Measurements from ENCODE around the gene SPATA46. TPM values are rescaled to one million over a fixed set of nuclear protein-coding genes. Genes with fewer than 3 reads are reported as not detected.

SPATA46 gene
- total RNA-seq, 1 donor from 2014 or later = not detected

GRCh38 chr1:162336621-162337285, 39.9 kb downstream of the SPATA46 start:
- DNase-seq (ENCODE audit: low spot score) = no peak
- Mint-ChIP-seq H3K27me3 (ENCODE audit: low read depth) (no peaks in the 10 kb centered on the region), H3K9me3 (ENCODE audit: low read depth) (no peaks in the 10 kb centered on the region), H3K36me3 (ENCODE audit: low read depth) (peaks cover 2% of the 10 kb centered on the region), H3K27ac (ENCODE audit: unreplicated experiment) (no peak overlapping the region), H3K4me1 (ENCODE audit: low read depth) (no peaks in the 10 kb centered on the region), H3K4me3 (ENCODE audit: unreplicated experiment) (no peak overlapping the region)
- TF ChIP-seq, protein P1, sequence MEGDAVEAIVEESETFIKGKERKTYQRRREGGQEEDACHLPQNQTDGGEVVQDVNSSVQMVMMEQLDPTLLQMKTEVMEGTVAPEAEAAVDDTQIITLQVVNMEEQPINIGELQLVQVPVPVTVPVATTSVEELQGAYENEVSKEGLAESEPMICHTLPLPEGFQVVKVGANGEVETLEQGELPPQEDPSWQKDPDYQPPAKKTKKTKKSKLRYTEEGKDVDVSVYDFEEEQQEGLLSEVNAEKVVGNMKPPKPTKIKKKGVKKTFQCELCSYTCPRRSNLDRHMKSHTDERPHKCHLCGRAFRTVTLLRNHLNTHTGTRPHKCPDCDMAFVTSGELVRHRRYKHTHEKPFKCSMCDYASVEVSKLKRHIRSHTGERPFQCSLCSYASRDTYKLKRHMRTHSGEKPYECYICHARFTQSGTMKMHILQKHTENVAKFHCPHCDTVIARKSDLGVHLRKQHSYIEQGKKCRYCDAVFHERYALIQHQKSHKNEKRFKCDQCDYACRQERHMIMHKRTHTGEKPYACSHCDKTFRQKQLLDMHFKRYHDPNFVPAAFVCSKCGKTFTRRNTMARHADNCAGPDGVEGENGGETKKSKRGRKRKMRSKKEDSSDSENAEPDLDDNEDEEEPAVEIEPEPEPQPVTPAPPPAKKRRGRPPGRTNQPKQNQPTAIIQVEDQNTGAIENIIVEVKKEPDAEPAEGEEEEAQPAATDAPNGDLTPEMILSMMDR (IDR thresholded peaks at IDR 0.05) = no peak

GRCh38 chr1:162335126-162335525, 41.5 kb downstream of the SPATA46 start:
- DNase-seq (ENCODE audit: low spot score) = no peak
- Mint-ChIP-seq H3K4me1 (ENCODE audit: low read depth) (peaks cover 6% of the 10 kb centered on the region), H3K27me3 (ENCODE audit: low read depth) (no peaks in the 10 kb centered on the region), H3K27ac (ENCODE audit: unreplicated experiment) (no peak overlapping the region), H3K9me3 (ENCODE audit: low read depth) (no peaks in the 10 kb centered on the region), H3K4me3 (ENCODE audit: unreplicated experiment) (no peak overlapping the region), H3K36me3 (ENCODE audit: low read depth) (peaks cover 2% of the 10 kb centered on the region)
- TF ChIP-seq, protein P1 (IDR thresholded peaks at IDR 0.05) = no peak

- Mint-ChIP-seq H3K9me3 (ENCODE audit: low read depth) (no peaks in the 10 kb centered on the region), H3K27ac (ENCODE audit: unreplicated experiment) (no peak overlapping the region), H3K4me3 (ENCODE audit: unreplicated experiment) (no peak overlapping the region), H3K4me1 (ENCODE audit: low read depth) (peaks cover 15% of the 10 kb centered on the region), H3K27me3 (ENCODE audit: low read depth) (no peaks in the 10 kb centered on the region), H3K36me3 (ENCODE audit: low read depth) (peaks cover 2% of the 10 kb centered on the region)
- TF ChIP-seq, protein P1 (IDR thresholded peaks at IDR 0.05) = no peak
- DNase-seq (ENCODE audit: low spot score) = no peak
Observed at GRCh38 chr1:162333991-162334390, 42.7 kb downstream of the SPATA46 start.

DNA sequence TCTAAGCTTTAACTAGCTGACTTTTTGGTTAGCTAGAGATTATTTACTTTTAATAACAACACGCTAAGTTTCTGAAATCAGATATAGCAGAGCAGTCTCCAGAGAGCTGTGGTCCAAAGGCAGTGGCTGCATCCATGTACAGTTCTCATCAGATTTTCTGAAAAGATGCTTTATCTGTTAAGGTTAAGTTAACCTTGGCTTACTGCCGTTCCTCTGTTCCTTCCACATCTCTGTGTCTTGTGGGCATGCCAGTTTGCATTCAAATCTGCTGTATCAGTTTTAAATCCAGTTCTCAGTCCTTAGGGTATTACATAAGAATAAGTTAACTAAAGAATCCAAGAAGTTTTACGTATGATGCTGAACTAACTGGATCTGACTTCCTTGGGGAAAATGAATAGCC, 46.8 kb downstream of the SPATA46 start:
- no peak overlapping the region for H3K4me3 Mint-ChIP-seq (ENCODE audit: unreplicated experiment)
- DNase-seq (ENCODE audit: low spot score) = no peak
- H3K27me3 Mint-ChIP-seq (ENCODE audit: low read depth) = no peaks in the 10 kb centered on the region
- peaks cover 19% of the 10 kb centered on the region for H3K4me1 Mint-ChIP-seq (ENCODE audit: low read depth)
- no peaks in the 10 kb centered on the region for H3K9me3 Mint-ChIP-seq (ENCODE audit: low read depth)
- H3K27ac Mint-ChIP-seq (ENCODE audit: unreplicated experiment) = no peak overlapping the region
- H3K36me3 Mint-ChIP-seq (ENCODE audit: low read depth) = peaks cover 2% of the 10 kb centered on the region
- TF ChIP-seq, protein P1 (IDR thresholded peaks at IDR 0.05) = no peak

DNA sequence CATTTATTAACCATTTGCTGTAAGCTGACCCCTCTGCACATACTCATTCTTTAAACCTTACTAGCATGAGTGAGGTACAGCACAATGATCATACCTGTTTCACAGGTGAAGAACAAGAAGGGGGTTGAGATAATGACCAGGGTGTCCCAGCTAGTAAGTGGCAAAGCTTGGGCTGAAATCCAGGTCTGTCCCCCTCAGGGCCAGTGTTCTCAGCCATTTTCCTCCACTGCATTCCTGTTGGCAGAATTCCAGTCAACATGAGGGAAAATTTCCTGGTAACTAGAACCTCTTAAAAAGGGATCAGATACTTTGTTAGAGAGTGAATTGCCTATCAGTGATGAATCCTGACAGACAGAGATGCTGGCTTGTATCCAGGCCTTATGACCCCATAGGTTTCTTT, 48.1 kb downstream of the SPATA46 start:
- TF ChIP-seq, protein P1 (IDR thresholded peaks at IDR 0.05) = no peak
- peaks cover 19% of the 10 kb centered on the region for H3K4me1 Mint-ChIP-seq (ENCODE audit: low read depth)
- H3K27me3 Mint-ChIP-seq (ENCODE audit: low read depth) = no peaks in the 10 kb centered on the region
- no peaks in the 10 kb centered on the region for H3K9me3 Mint-ChIP-seq (ENCODE audit: low read depth)
- H3K36me3 Mint-ChIP-seq (ENCODE audit: low read depth) = no peaks in the 10 kb centered on the region
- no peak overlapping the region for H3K27ac Mint-ChIP-seq (ENCODE audit: unreplicated experiment)
- no peak for DNase-seq (ENCODE audit: low spot score)
- no peak overlapping the region for H3K4me3 Mint-ChIP-seq (ENCODE audit: unreplicated experiment)

Measured in chondrocyte (in vitro differentiated cells).